Urinary bladder (tissue), 4 donors: Measurements from ENCODE around the gene STPG2. TPM values are rescaled to one million over a fixed set of nuclear protein-coding genes. Genes with fewer than 3 reads are reported as not detected.

ENCODE experiments used
- DNase-seq: peaks from one replicate; pipeline ENCODE4 v3.0.0-alpha.2; 2015; ENCODE audit errors: extremely low spot score
- H3K27ac ChIP-seq: one replicate; pipeline ENCODE4 v1.5.1; 2013; ENCODE audit warnings: low read depth, mild to moderate bottlenecking, moderate library complexity
- H3K36me3 ChIP-seq: one replicate; pipeline ENCODE4 v1.6.1; 2013; ENCODE audit warnings: mild to moderate bottlenecking, moderate library complexity; ENCODE audit not compliant: insufficient read depth
- H3K4me1 ChIP-seq: one replicate; pipeline ENCODE4 v1.6.1; 2013; ENCODE audit warnings: mild to moderate bottlenecking, moderate library complexity; ENCODE audit not compliant: insufficient read depth
- H3K4me3 ChIP-seq: one replicate; pipeline ENCODE4 v1.5.1; 2013; ENCODE audit warnings: low read depth, low read length
- WGBS: extraction: QIAGEN DNeasy Blood & Tissue Kit; methylation state at CpG from one replicate; pipeline ENCODE4 v1.1.7; 2013; 5-methylcytosine and 5-hydroxymethylcytosine counted together
- polyA plus RNA-seq: library from polyadenylated mRNA; stranded (reverse); fragments of 200-250 nt; gene quantifications from one replicate; pipeline ENCODE4 v1.2.3, GENCODE V29; 2013
- total RNA-seq: library from RNA; depleted of rRNA; stranded (reverse); fragments of >200 nt; gene quantifications from one replicate; pipeline ENCODE4 v1.2.3, GENCODE V29; 2014
- donor health status: healthy with polysubstance abuse.
- donor health status: healthy.

The STPG2 gene
- total and polyA plus RNA-seq, 2 donors: 0.03 to 1.0 TPM

- WGBS: 48% methylated on average over 1 of the region's 1 CpG
- Histone ChIP-seq H3K4me1 (no peaks in the 10 kb centered on the region), H3K27ac (no peak overlapping the region), H3K36me3 (no peaks in the 10 kb centered on the region), H3K4me3 (no peak overlapping the region)
- DNase-seq: no peak
These were observed 96.6 kb downstream of the STPG2 start for GRCh38 chr4:98046665-98047064.

GRCh38 chr4:98030059-98030458, 113.2 kb downstream of the STPG2 start:
- 74% methylated on average over 1 of the region's 1 CpG for WGBS
- Histone ChIP-seq H3K36me3 (no peaks in the 10 kb centered on the region), H3K27ac (no peak overlapping the region), H3K4me3 (no peak overlapping the region), H3K4me1 (no peaks in the 10 kb centered on the region)
- no peak for DNase-seq

DNA sequence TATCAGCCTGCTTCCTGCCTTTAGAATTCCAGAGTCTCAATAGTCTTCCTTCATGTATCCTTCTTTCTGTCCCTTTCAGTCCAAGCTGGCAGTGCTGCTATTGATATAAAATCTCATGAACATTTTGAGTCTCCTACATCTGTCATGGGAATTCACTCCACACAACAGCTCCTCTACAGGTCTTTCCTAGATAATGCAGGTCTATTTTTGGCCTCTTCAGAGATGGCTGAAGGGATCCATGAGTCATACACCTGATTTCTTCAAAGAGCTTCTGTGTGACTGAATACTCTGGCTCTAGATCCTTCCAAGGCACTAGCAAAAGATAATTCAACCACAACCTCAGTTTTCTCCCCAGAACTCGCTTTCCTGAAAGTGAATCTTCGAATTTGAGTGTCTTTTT, 115.4 kb downstream of the STPG2 start:
- Histone ChIP-seq H3K36me3 (no peaks in the 10 kb centered on the region), H3K4me3 (no peak overlapping the region), H3K4me1 (no peaks in the 10 kb centered on the region), H3K27ac (no peak overlapping the region)
- DNase-seq: no peak
- WGBS: 72% methylated on average over 2 of the region's 2 CpGs

- Histone ChIP-seq H3K4me1 (no peaks in the 10 kb centered on the region), H3K4me3 (no peak overlapping the region), H3K36me3 (no peaks in the 10 kb centered on the region), H3K27ac (no peak overlapping the region)
- 91% methylated on average over 3 of the region's 3 CpGs for WGBS
- no peak for DNase-seq
These were observed 116.9 kb downstream of the STPG2 start for GRCh38 chr4:98026362-98026761.

- no peak overlapping the region for H3K4me3 ChIP-seq
- DNase-seq: no peak
- WGBS: 76% methylated on average over 3 of the region's 3 CpGs
- no peaks in the 10 kb centered on the region for H3K4me1 ChIP-seq
- no peaks in the 10 kb centered on the region for H3K36me3 ChIP-seq
- no peak overlapping the region for H3K27ac ChIP-seq
These were observed 136.4 kb downstream of the STPG2 start for GRCh38 chr4:98006814-98007412.

DNA sequence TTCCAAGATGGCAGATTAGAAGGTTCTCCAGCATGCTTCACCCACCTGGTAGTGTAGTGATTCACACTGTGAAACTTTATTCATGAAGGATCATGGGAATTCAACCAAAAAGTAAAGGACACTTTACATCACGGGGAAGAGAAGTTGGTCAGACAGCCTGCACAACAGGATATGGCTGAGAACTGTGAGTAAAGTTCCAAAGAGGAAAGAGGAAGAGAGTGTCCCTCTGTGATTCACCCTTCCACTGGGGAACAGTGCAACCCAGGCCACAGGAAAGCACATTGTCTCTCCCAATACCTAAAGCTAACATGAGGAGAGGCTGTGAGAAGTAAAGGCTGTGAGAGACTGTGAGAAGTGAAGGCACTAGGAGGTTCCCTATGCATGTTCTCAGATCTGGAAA, 137.2 kb downstream of the STPG2 start:
- Histone ChIP-seq H3K27ac (no peak overlapping the region), H3K36me3 (no peaks in the 10 kb centered on the region), H3K4me1 (no peaks in the 10 kb centered on the region), H3K4me3 (no peak overlapping the region)
- no peak for DNase-seq
- 71% methylated on average over 1 of the region's 1 CpG for WGBS

DNA sequence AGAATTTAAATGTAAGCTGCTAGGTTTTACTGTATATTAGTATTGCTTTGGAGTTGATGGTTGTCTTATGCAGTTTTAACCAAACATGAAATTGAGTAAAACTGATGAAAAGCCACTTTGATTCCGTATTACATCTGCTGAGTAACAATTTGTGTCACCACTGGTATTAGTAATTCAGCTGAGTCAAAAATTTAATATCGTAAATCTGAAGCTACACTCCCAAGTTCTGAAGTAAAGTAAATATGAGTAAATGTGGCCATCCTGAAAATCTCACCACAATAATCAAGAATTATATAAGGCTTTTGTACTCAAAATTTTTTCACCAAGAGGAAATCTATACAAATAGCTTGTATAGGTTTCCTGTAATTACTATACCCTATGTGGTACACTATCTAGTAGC, 142.3 kb downstream of the STPG2 start:
- no peaks in the 10 kb centered on the region for H3K4me1 ChIP-seq
- H3K27ac ChIP-seq: no peak overlapping the region
- H3K4me3 ChIP-seq: no peak overlapping the region
- WGBS: 79% methylated on average over 2 of the region's 2 CpGs
- H3K36me3 ChIP-seq: no peaks in the 10 kb centered on the region
- no peak for DNase-seq

DNA sequence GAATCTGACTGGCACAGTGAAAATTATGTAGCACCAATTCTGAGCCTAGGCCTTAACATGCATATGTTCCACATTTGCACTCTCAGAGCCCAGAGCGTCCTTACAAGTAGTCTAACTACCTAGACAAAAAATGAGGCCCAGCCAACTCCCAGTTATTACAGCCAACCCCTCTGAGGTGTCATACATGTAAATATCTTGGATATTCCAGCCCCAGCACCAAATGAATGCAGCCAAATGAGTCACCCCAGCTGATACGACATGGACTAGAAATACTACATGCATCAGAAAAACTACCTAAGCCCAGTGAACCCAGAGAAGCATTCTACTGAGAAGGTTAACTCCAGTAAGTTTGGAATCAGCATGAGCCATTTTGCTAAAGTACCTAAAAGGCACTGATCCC, 145.1 kb downstream of the STPG2 start:
- H3K36me3 ChIP-seq: no peaks in the 10 kb centered on the region
- H3K4me1 ChIP-seq: no peaks in the 10 kb centered on the region
- DNase-seq: no peak
- WGBS: 83% methylated on average over 2 of the region's 2 CpGs
- no peak overlapping the region for H3K27ac ChIP-seq
- no peak overlapping the region for H3K4me3 ChIP-seq

DNA sequence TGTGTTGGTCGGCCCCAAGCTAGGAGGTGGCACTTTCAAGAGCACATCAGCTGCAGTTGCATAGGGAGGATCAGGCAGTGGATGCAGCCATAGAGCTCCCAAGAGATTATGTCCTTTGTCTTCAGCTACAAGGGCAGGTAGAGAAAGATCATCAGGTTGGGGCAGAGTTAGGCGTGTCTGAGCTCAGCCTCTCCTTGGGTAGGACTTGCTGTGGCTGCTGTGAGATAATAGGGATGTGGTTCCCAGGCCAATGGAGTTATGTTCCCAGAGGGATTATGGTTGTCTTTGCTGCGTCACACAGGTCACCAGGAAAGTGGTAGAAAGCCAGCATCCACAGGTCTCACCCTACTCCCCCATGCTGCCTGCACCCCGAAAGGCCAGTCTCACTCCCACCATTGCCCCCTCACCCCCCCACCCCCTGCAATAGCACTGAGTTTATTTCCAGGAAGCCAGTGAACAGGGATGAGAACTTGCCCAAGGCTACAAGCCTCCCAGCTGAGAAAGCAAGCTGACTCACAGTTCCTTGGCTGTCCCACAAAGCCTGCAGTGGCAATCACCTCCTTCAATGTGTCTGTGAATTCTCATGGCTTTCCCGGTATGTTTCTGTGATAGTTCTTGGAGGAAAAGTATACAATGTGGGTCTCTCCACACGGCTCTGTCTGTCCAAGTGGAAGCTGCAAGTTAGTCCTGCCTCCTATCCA, 148.4 kb downstream of the STPG2 start:
- 90% methylated on average over 6 of the region's 6 CpGs for WGBS
- H3K4me3 ChIP-seq: no peak overlapping the region
- no peak overlapping the region for H3K27ac ChIP-seq
- H3K36me3 ChIP-seq: no peaks in the 10 kb centered on the region
- no peak for DNase-seq
- no peaks in the 10 kb centered on the region for H3K4me1 ChIP-seq

- no peak for DNase-seq
- Histone ChIP-seq H3K4me1 (no peaks in the 10 kb centered on the region), H3K27ac (no peak overlapping the region), H3K4me3 (no peak overlapping the region), H3K36me3 (no peaks in the 10 kb centered on the region)
- whole genome bisulfite sequencing: 58% methylated on average over 1 of the region's 1 CpG
These were observed 152.9 kb downstream of the STPG2 start for GRCh38 chr4:97990409-97990808.

- DNase-seq: peak; percentile 11
These were observed 156.1 kb downstream of the STPG2 start for GRCh38 chr4:97987019-97987648.

GRCh38 chr4:97984545-97985131, 158.6 kb downstream of the STPG2 start:
- no peak for DNase-seq
- 78% methylated on average over 5 of the region's 5 CpGs for WGBS
- Histone ChIP-seq H3K4me3 (no peak overlapping the region), H3K36me3 (no peaks in the 10 kb centered on the region), H3K4me1 (no peaks in the 10 kb centered on the region), H3K27ac (no peak overlapping the region)

More at GRCh38 chr4:97987019-97987648, 156.1 kb downstream of the STPG2 start:
- no peak overlapping the region for H3K4me3 ChIP-seq
- 36% methylated on average over 2 of the region's 2 CpGs for WGBS
- no peaks in the 10 kb centered on the region for H3K36me3 ChIP-seq
- H3K4me1 ChIP-seq: no peaks in the 10 kb centered on the region
- no peak overlapping the region for H3K27ac ChIP-seq

- no peak for DNase-seq
- WGBS: 68% methylated on average over 2 of the region's 2 CpGs
- Histone ChIP-seq H3K4me1 (no peaks in the 10 kb centered on the region), H3K27ac (no peak overlapping the region), H3K36me3 (no peaks in the 10 kb centered on the region), H3K4me3 (no peak overlapping the region)
These were observed 164.3 kb downstream of the STPG2 start for GRCh38 chr4:97978791-97979488.
